DOHH2 (cell line): ENCODE data around the gene FERMT1.

Source experiments
- H3F3A ChIP-seq: fragments of 200-600 bp; sonication (generic), shearing (Covaris generic); 2 replicates; pipeline ENCODE4 v1.6.0; 2016; ENCODE audit warnings: antibody characterized with exemption, mild to moderate bottlenecking; ENCODE audit not compliant: control insufficient read depth, insufficient read depth
- H3K27ac ChIP-seq: fragments of 200-600 bp; sonication (generic); 2 replicates; pipeline ENCODE4 v1.5.1; 2014; ENCODE audit warnings: low read depth, mild to moderate bottlenecking, low read length, moderate library complexity
- H3K27me3 ChIP-seq: fragments of 200-600 bp; sonication (generic); 2 replicates; pipeline ENCODE4 v1.6.1; 2014; ENCODE audit warnings: mild to moderate bottlenecking, low read length, mixed read lengths; ENCODE audit not compliant: control insufficient read depth
- H3K36me3 ChIP-seq: fragments of 200-600 bp; sonication (generic); 2 replicates; pipeline ENCODE4 v1.6.1; 2014; ENCODE audit warnings: mild to moderate bottlenecking, low read length, moderate library complexity, mixed read lengths; ENCODE audit not compliant: control insufficient read depth
- H3K4me1 ChIP-seq: fragments of 200-600 bp; sonication (generic); 2 replicates; pipeline ENCODE4 v1.6.1; 2014; ENCODE audit warnings: mild to moderate bottlenecking, low read length, mixed read lengths; ENCODE audit not compliant: control insufficient read depth
- H3K4me2 ChIP-seq: fragments of 200-600 bp; sonication (generic); 2 replicates; pipeline ENCODE4 v1.6.0; 2014; ENCODE audit warnings: mild to moderate bottlenecking, low read length, moderate library complexity
- H3K4me3 ChIP-seq: fragments of 200-600 bp; sonication (generic); 2 replicates; pipeline ENCODE4 v1.5.1; 2014; ENCODE audit warnings: mild to moderate bottlenecking, low read length, mixed read lengths
- H3K79me2 ChIP-seq: fragments of 200-600 bp; sonication (generic); 2 replicates; pipeline ENCODE4 v1.6.1; 2014; ENCODE audit warnings: mild to moderate bottlenecking, low read length, mixed read lengths; ENCODE audit not compliant: control insufficient read depth
- H3K9me2 ChIP-seq: fragments of 200-600 bp; sonication (generic); replicated peaks from 2 replicates; pipeline ENCODE4 v1.6.1; 2014; ENCODE audit warnings: mild to moderate bottlenecking, low read length, mixed read lengths; ENCODE audit not compliant: control insufficient read depth
- H3K9me3 ChIP-seq: fragments of 200-600 bp; sonication (generic); 2 replicates; pipeline ENCODE4 v1.6.1; 2014; ENCODE audit warnings: antibody characterized with exemption, low read length, mixed read lengths; ENCODE audit not compliant: control insufficient read depth, insufficient read depth
- H4K20me1 ChIP-seq: fragments of 200-600 bp; sonication (generic); 2 replicates; pipeline ENCODE4 v1.6.0; 2014; ENCODE audit warnings: low read depth, mild to moderate bottlenecking, antibody characterized with exemption, low read length, moderate library complexity; ENCODE audit not compliant: control insufficient read depth, insufficient read depth
- EZH2phosphoT487 ChIP-seq: fragments of 200-600 bp; sonication (generic); IDR thresholded peaks from 2 replicates; pipeline ENCODE4 v1.6.1; 2017; ENCODE audit warnings: borderline replicate concordance, mild to moderate bottlenecking, antibody characterized with exemption, low read length, moderate library complexity, mixed read lengths
- TF ChIP-seq, protein P1 (sequence below): fragments of 200-600 bp; sonication (generic); IDR thresholded peaks from one replicate; pipeline ENCODE4 v1.5.1; 2014; ENCODE audit warnings: antibody characterized with exemption, mild to moderate bottlenecking, low read depth, low read length; ENCODE audit not compliant: poor library complexity, severe bottlenecking

The FERMT1 gene

DNA sequence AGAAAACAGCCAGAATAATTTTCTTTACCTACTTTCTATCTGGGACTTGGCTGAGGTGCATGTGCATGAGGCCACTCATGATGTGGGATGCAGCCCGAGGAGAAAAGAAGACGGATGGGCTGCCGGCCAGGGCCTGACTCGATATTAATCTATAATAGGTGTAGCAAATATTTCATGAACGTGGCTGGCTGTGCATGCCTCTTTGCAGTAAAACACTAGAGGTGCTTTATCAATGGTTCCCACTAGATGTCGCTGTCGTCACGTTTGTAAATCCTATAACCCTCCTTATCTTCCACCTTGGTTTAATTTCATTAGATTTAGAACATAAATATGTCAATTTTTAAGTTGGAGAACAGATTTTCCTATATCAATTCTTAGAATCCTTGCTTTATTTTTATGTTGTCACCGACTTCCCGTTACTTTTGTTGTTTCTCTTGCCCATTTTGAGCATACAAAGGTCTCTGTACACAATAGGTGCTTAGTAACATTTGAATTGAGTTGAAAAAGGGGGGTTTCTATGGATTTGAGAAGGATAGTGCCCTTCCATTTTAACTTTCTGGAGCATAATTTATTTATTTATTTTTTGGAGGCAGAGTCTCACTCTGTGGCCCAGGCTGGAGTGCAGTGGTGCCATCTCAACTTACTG, 19.6 kb upstream of the FERMT1 start:
- Histone ChIP-seq H3K9me3 (no peaks in the 10 kb centered on the region), H3K4me3 (no peak overlapping the region), H3K27ac (no peak overlapping the region), H3F3A (no peaks in the 10 kb centered on the region), H4K20me1 (no peaks in the 10 kb centered on the region), H3K79me2 (no peaks in the 10 kb centered on the region), H3K36me3 (no peaks in the 10 kb centered on the region), H3K27me3 (no peaks in the 10 kb centered on the region), H3K4me2 (no peak overlapping the region), H3K4me1 (no peaks in the 10 kb centered on the region), H3K9me2 (no peaks in the 10 kb centered on the region)
- TF ChIP-seq EZH2phosphoT487, result no peak
- TF ChIP-seq, protein P1, sequence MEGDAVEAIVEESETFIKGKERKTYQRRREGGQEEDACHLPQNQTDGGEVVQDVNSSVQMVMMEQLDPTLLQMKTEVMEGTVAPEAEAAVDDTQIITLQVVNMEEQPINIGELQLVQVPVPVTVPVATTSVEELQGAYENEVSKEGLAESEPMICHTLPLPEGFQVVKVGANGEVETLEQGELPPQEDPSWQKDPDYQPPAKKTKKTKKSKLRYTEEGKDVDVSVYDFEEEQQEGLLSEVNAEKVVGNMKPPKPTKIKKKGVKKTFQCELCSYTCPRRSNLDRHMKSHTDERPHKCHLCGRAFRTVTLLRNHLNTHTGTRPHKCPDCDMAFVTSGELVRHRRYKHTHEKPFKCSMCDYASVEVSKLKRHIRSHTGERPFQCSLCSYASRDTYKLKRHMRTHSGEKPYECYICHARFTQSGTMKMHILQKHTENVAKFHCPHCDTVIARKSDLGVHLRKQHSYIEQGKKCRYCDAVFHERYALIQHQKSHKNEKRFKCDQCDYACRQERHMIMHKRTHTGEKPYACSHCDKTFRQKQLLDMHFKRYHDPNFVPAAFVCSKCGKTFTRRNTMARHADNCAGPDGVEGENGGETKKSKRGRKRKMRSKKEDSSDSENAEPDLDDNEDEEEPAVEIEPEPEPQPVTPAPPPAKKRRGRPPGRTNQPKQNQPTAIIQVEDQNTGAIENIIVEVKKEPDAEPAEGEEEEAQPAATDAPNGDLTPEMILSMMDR, result peak; percentile 83

DNA sequence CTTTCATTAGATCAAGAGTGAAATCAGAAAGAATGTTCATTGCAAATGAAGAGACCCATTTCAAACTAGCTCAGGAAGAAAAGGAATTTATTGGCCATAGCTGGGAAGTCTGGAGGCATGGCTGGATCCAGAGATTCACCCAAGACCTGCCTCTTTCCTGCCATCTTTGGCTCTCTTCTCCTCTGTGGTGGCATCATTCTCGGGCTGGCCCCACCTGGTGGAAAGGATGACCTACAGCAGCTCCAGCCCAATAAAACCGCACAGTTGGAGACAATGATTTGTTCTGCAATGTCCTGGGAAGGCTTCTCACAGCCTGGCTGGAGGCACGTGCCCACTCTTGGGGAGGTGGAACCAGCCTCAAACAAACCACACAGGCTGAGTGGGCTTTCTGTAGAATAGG, 18.1 kb upstream of the FERMT1 start:
- no peaks in the 10 kb centered on the region for H3K36me3 ChIP-seq
- no peaks in the 10 kb centered on the region for H3K4me1 ChIP-seq
- H3K27me3 ChIP-seq, result no peaks in the 10 kb centered on the region; the same call in 1 of the 2 replicates
- TF ChIP-seq EZH2phosphoT487, result no peak
- TF ChIP-seq, protein P1, result peak; percentile 48
- no peak overlapping the region for H3K27ac ChIP-seq
- H3K9me2 ChIP-seq, result no peaks in the 10 kb centered on the region
- no peaks in the 10 kb centered on the region for H3F3A ChIP-seq
- no peaks in the 10 kb centered on the region for H3K9me3 ChIP-seq
- H3K79me2 ChIP-seq, result no peaks in the 10 kb centered on the region
- no peak overlapping the region for H3K4me2 ChIP-seq
- H4K20me1 ChIP-seq, result no peaks in the 10 kb centered on the region
- H3K4me3 ChIP-seq, result no peak overlapping the region

DNA sequence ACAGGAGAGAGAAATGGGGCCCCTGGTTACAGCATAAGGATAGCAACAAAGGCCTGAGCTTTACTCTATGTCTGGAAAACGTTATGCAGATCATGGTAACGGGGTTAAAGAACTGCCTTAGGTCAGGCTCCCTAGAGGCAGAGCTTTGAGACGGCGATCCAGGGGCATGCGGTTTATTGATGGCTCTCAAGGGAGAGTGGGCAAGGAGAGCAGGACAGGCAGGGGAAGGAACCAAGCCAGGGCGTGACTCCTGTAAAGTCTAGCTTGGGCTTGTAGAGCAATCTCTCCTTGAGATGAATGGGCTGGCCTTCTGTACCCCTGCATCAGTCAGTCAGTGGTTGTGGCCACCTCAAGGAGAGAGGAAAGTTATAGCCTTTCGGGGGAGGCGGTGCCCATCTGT, 12.5 kb upstream of the FERMT1 start:
- Histone ChIP-seq H3K4me3 (no peak overlapping the region), H3F3A (no peaks in the 10 kb centered on the region), H3K4me1 (no peaks in the 10 kb centered on the region), H3K9me2 (no peaks in the 10 kb centered on the region), H4K20me1 (no peaks in the 10 kb centered on the region), H3K36me3 (no peaks in the 10 kb centered on the region), H3K27me3 (no peaks in the 10 kb centered on the region; the same call in 1 of the 2 replicates), H3K27ac (no peak overlapping the region), H3K79me2 (no peaks in the 10 kb centered on the region), H3K9me3 (no peaks in the 10 kb centered on the region), H3K4me2 (no peak overlapping the region)
- TF ChIP-seq, protein P1, result no peak
- no peak for TF ChIP-seq EZH2phosphoT487
